HCT116 (cell line): Measurements from ENCODE around the gene PTPRJ. TPM values are rescaled to one million over a fixed set of nuclear protein-coding genes. Genes with fewer than 3 reads are reported as not detected.

Experiments used
- ATAC-seq: fragments of 200-7000 bp; cut with Tn5 transposase; 2 replicates; pipeline ENCODE4 v1.9.1; 2020; ENCODE audit warnings: mild to moderate bottlenecking, moderate library complexity
- BruUV-seq: library from RNA; stranded (reverse); fragments of 400-500 nt; replicated peaks from 2 replicates; lab custom pipeline; 2021; lab: Mats Ljungman, UMichigan
- CTCF ChIA-PET: fragments of 300-600 bp; sonication (Branson Sonifier 250); formaldehyde crosslinking; loops from one replicate; lab custom pipeline; 2021; ENCODE audit warnings: antibody characterized with exemption; lab: Charles Lee
- POLR2A ChIA-PET: fragments of 300-600, 350-600 bp; sonication (Branson Sonifier 250); formaldehyde crosslinking; loops from one replicate; lab custom pipeline; 2021; ENCODE audit warnings: antibody characterized with exemption; lab: Charles Lee
- RAD21 ChIA-PET, 2 experiments: fragments of 300-600 bp; sonication (Branson Sonifier 250); formaldehyde crosslinking; loops; one replicate each; lab custom pipeline; 2023; ENCODE audit warnings: low total read pairs in 2 of 2; ENCODE audit not compliant: uncharacterized antibody in 2 of 2, unreplicated experiment in 2 of 2, low non-redundant PET in 1 of 2; lab: Charles Lee
- DNase-seq: peaks from one replicate; pipeline ENCODE4 v3.0.0-alpha.2; 2010; ENCODE audit warnings: low read depth, low spot score
- H2AFZ ChIP-seq: fragments of 200-600 bp; shearing (Covaris generic), sonication (generic); 2 replicates; pipeline ENCODE4 v1.6.1; 2017; ENCODE audit warnings: low read depth, mixed run types, mixed read lengths, antibody characterized with exemption, low read length; ENCODE audit not compliant: poor library complexity, severe bottlenecking
- H3K27ac ChIP-seq: 2 replicates; pipeline ENCODE4 v1.5.1; 2012; ENCODE audit warnings: low read depth, low read length
- H3K27me3 ChIP-seq: fragments of 200-600 bp; sonication (generic); 2 replicates; pipeline ENCODE4 v1.6.1; 2016; ENCODE audit warnings: mixed run types, low read length, mixed read lengths; ENCODE audit not compliant: insufficient read depth
- H3K36me3 ChIP-seq, 2 experiments: fragments of 200-500 bp in 1 of 2; fragments of 200-600 bp in 1 of 2; sonication (Bioruptor generic) in 1 of 2; sonication (generic) in 1 of 2; 2 replicates each; pipeline versions ENCODE4 v1.5.1 to v1.6.1; 2014 to 2016; ENCODE audit warnings: low read length in 2 of 2, inconsistent platforms in 1 of 2, mixed read lengths in 1 of 2, mixed run types in 1 of 2; ENCODE audit not compliant: insufficient read depth in 2 of 2, control insufficient read depth in 1 of 2
- H3K4me1 ChIP-seq, 2 experiments: fragments of 200-600 bp in 1 of 2; sonication (generic) in 1 of 2; 2 replicates each; pipeline versions ENCODE4 v1.5.1 to v1.6.1; 2012 to 2017; ENCODE audit warnings: low read length in 2 of 2, inconsistent platforms in 1 of 2, mild to moderate bottlenecking in 1 of 2, mixed read lengths in 1 of 2, mixed run types in 1 of 2, moderate library complexity in 1 of 2; ENCODE audit not compliant: insufficient read depth in 2 of 2, control insufficient read depth in 1 of 2
- H3K4me2 ChIP-seq: fragments of 200-600 bp; sonication (generic); 2 replicates; pipeline ENCODE4 v1.6.1; 2017; ENCODE audit warnings: mixed run types, low read length, mixed read lengths
- H3K4me3 ChIP-seq, 2 experiments: fragments of 200-600 bp in 1 of 2; sonication (generic) in 1 of 2; replicated peaks in 1 of 2; 2 replicates each; pipeline ENCODE4 v1.5.1; 2011 to 2016; ENCODE audit warnings: low read length in 2 of 2, control low read depth in 1 of 2, low read depth in 1 of 2, mild to moderate bottlenecking in 1 of 2, mixed read lengths in 1 of 2, mixed run types in 1 of 2
- H3K79me2 ChIP-seq: fragments of 200-600 bp; sonication (generic); 2 replicates; pipeline ENCODE4 v1.6.1; 2017; ENCODE audit warnings: mild to moderate bottlenecking, mixed run types, low read length, moderate library complexity, mixed read lengths; ENCODE audit not compliant: insufficient read depth
- H3K9ac ChIP-seq: fragments of 200-600 bp; sonication (generic); 2 replicates; pipeline ENCODE4 v1.6.1; 2016; ENCODE audit warnings: low read length, mixed read lengths
- H3K9me2 ChIP-seq: fragments of 200-600 bp; sonication (generic), shearing (Covaris generic); 2 replicates; pipeline ENCODE4 v1.6.1; 2017; ENCODE audit warnings: mixed run types, mild to moderate bottlenecking, moderate library complexity; ENCODE audit not compliant: insufficient read depth
- H3K9me3 ChIP-seq, 2 experiments: fragments of 200-500 bp in 1 of 2; fragments of 200-600 bp in 1 of 2; sonication (Bioruptor generic) in 1 of 2; sonication (generic) in 1 of 2; 2 replicates each; pipeline ENCODE4 v1.6.1; 2014 to 2017; ENCODE audit warnings: low read length in 2 of 2, mixed read lengths in 2 of 2, inconsistent platforms in 1 of 2, low read depth in 1 of 2, mild to moderate bottlenecking in 1 of 2, mixed run types in 1 of 2, moderate library complexity in 1 of 2; ENCODE audit not compliant: control insufficient read depth in 1 of 2, insufficient read depth in 1 of 2
- H4K20me1 ChIP-seq: fragments of 200-600 bp; sonication (generic), shearing (Covaris generic); 2 replicates; pipeline ENCODE4 v1.6.1; 2017; ENCODE audit warnings: mixed run types, mild to moderate bottlenecking, moderate library complexity; ENCODE audit not compliant: insufficient read depth
- EGR1 ChIP-seq: IDR thresholded peaks from 2 replicates; pipeline ENCODE4 v1.6.1; 2012; ENCODE audit warnings: low read depth
- JUND ChIP-seq: IDR thresholded peaks from 2 replicates; pipeline ENCODE4 v1.6.1; 2012
- MAX ChIP-seq: IDR thresholded peaks from 2 replicates; pipeline ENCODE4 v1.6.1; 2012
- REST ChIP-seq: IDR thresholded peaks from 2 replicates; pipeline ENCODE4 v1.6.1; 2012; ENCODE audit warnings: low read depth
- SP1 ChIP-seq: IDR thresholded peaks from 2 replicates; pipeline ENCODE4 v1.6.1; 2012; ENCODE audit warnings: low read depth
- TCF7L2 ChIP-seq: IDR thresholded peaks from 2 replicates; pipeline ENCODE4 v1.7.0; 2011; ENCODE audit warnings: borderline replicate concordance, inconsistent platforms; ENCODE audit not compliant: insufficient read depth, insufficient read length; ENCODE audit errors: extremely low read depth
- YY1 ChIP-seq: IDR thresholded peaks from 2 replicates; pipeline ENCODE4 v1.6.1; 2011; ENCODE audit warnings: low read length, low read depth, moderate library complexity, mild to moderate bottlenecking; ENCODE audit not compliant: insufficient replicate concordance; ENCODE audit errors: extremely low read depth
- ZBTB33 ChIP-seq: IDR thresholded peaks from 2 replicates; pipeline ENCODE4 v1.6.1; 2011; ENCODE audit warnings: mild to moderate bottlenecking, low read length, moderate library complexity; ENCODE audit not compliant: insufficient replicate concordance; ENCODE audit errors: extremely low read depth
- ZNF274 ChIP-seq: fragments of 200-500 bp; sonication (Bioruptor generic); IDR thresholded peaks from 2 replicates; pipeline ENCODE4 v1.6.1; 2014; ENCODE audit warnings: mild to moderate bottlenecking, low read depth, low read length, inconsistent platforms
- intact Hi-C: fragments of 100-400 bp; cut with micrococcal nuclease; formaldehyde crosslinking; loops from 2 replicates; pipeline ENCODE4 v1.10.0; 2022
- total RNA-seq: library from RNA; stranded (reverse); gene quantifications from one replicate; pipeline ENCODE4 v1.2.1, GENCODE V29; 2021; ENCODE audit not compliant: unreplicated experiment

PTPRJ gene
- total RNA-seq, 1 experiment from 2014 or later = 19.1 TPM

- Histone ChIP-seq H3K9me2 (no peaks in the 10 kb centered on the region), H3K9me3 (no peaks in the 10 kb centered on the region), H3K27me3 (no peaks in the 10 kb centered on the region), H3K9ac (peak overlapping the region; percentile 58), H3K4me3 (peak overlapping the region in 1 of 2 experiments; percentile 50; a peak in 1 of 4 replicates), H3K4me1 (peaks cover 85 to 89% of the 10 kb centered on the region in 2 experiments), H3K4me2 (peak overlapping the region; percentile 82), H4K20me1 (no peaks in the 10 kb centered on the region), H3K79me2 (peaks cover 59% of the 10 kb centered on the region), H3K27ac (no peak overlapping the region; the same call in 1 of the 2 replicates), H2AFZ (no peak overlapping the region), H3K36me3 (no peaks in the 10 kb centered on the region)
- intact Hi-C loops = loop anchor here (5.0 kb wide), 1 partner anchor 57 kb away; no protein-coding TSS in a partner anchor
- DNase-seq = no peak
- ChIA-PET POLR2A (no interaction called here), RAD21 (no interaction called here), CTCF (no interaction called here)
- TF ChIP-seq ZBTB33 = no peak
- peak; percentile 18; the same call in 1 of the 2 replicates for TF ChIP-seq MAX
- ATAC-seq = no peak
- BruUV-seq = no TSS peak
Measured at GRCh38 chr11:47989779-47990178, 9.4 kb downstream of the PTPRJ start.

DNA sequence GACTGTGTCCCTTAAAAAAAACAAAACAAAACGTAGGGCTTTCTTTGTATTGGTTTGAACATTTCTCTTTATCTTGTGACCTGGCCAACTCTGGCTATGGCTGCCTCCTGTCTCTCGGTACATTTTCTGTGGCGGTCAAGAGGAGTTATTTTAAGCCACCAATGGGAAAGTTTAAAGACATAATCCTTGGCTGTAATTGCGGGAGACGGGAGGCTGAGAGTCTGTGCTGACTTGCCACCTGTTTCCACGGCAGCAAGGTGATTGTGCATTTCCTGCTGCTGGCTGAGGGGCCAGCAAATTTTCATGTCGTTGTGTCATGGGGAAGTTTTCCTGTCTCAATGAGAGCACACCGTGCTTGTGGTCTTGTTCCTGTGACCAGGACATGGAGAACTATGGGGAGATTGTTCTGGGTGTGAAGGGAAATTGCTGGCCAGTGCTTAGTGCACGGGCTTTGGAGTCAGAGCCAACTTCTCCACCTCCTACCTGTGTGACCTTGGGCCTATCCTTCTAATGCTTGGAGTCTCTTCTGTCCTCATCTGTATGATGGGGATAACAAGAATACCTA, 11.0 kb downstream of the PTPRJ start:
- CTCF ChIA-PET = interaction anchor here (0.7 kb wide), 1 partner anchor 44 kb away, joined by 3 read pairs; no protein-coding TSS in a partner anchor
- H3K4me3 ChIP-seq = peak overlapping the region; percentile 29 to 50
- intact Hi-C loops = loop anchor here (5.0 kb wide), 1 partner anchor 59 kb away; no protein-coding TSS in a partner anchor
- H3K27me3 ChIP-seq = no peaks in the 10 kb centered on the region
- DNase-seq (no peak), ATAC-seq (peak; percentile 5; the same call in 1 of the 2 replicates)
- H3K4me1 ChIP-seq = peaks cover 74 to 84% of the 10 kb centered on the region in 2 experiments
- H3K36me3 ChIP-seq = no peaks in the 10 kb centered on the region
- no peaks in the 10 kb centered on the region for H3K9me2 ChIP-seq
- no peak overlapping the region for H2AFZ ChIP-seq
- no peaks in the 10 kb centered on the region for H4K20me1 ChIP-seq
- H3K9ac ChIP-seq = peak overlapping the region; percentile 58
- POLR2A ChIA-PET = interaction anchor here (0.9 kb wide), 1 partner anchor 48 kb away, joined by 3 read pairs; no protein-coding TSS in a partner anchor
- no peaks in the 10 kb centered on the region for H3K9me3 ChIP-seq
- peak overlapping the region; percentile 82 for H3K27ac ChIP-seq
- peak overlapping the region; percentile 82 for H3K4me2 ChIP-seq
- BruUV-seq = no TSS peak
- H3K79me2 ChIP-seq = peaks cover 52% of the 10 kb centered on the region
- RAD21 ChIA-PET = no interaction called here
- TF ChIP-seq REST (no peak), JUND (no peak), ZBTB33 (no peak), YY1 (no peak), ZNF274 (no peak), SP1 (peak; percentile 28; the same call in 1 of the 2 replicates), EGR1 (no peak), TCF7L2 (no peak)
